Measurements from ENCODE around the gene AMDHD2.
A peak's percentile ranks its signal among the peaks of the same experiment; 100 is the strongest.
"Not testable (repeated sequence)": the region's sequence is repeated elsewhere in the genome, so short reads cannot be mapped to it uniquely, and the experiment has no call there.

The AMDHD2 gene, protein sequence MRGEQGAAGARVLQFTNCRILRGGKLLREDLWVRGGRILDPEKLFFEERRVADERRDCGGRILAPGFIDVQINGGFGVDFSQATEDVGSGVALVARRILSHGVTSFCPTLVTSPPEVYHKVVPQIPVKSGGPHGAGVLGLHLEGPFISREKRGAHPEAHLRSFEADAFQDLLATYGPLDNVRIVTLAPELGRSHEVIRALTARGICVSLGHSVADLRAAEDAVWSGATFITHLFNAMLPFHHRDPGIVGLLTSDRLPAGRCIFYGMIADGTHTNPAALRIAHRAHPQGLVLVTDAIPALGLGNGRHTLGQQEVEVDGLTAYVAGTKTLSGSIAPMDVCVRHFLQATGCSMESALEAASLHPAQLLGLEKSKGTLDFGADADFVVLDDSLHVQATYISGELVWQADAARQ

GRCh38 chr16:2520097-2520783 lies at the start of gene AMDHD2:
AMDHD2 (plus strand) TSS chr16:2520371; CDS start chr16:2520459, 88 bp downstream.
- peak; percentile 26 for DNase-seq

- DNase-seq: no peak
Measured at GRCh38 chr16:2470603-2471015, 49.6 kb upstream of the AMDHD2 start.

GRCh38 chr16:2471016-2471652 lies 49.0 kb upstream of the AMDHD2 start, which contains the start of gene NTN3:
NTN3 (plus strand) TSS chr16:2471297; CDS start chr16:2471702, 405 bp downstream.
- peak; percentile 49 for DNase-seq

GRCh38 chr16:2471653-2472487 lies 48.3 kb upstream of the AMDHD2 start:
- DNase-seq: no peak

DNA sequence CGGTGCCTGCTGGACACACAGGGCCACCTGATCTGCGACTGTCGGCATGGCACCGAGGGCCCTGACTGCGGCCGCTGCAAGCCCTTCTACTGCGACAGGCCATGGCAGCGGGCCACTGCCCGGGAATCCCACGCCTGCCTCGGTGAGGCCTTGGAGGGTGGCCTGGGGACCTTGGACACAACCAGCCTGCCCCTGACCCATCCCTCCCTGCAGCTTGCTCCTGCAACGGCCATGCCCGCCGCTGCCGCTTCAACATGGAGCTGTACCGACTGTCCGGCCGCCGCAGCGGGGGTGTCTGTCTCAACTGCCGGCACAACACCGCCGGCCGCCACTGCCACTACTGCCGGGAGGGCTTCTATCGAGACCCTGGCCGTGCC lies 47.7 kb upstream of the AMDHD2 start:
- DNase-seq: no peak

DNA sequence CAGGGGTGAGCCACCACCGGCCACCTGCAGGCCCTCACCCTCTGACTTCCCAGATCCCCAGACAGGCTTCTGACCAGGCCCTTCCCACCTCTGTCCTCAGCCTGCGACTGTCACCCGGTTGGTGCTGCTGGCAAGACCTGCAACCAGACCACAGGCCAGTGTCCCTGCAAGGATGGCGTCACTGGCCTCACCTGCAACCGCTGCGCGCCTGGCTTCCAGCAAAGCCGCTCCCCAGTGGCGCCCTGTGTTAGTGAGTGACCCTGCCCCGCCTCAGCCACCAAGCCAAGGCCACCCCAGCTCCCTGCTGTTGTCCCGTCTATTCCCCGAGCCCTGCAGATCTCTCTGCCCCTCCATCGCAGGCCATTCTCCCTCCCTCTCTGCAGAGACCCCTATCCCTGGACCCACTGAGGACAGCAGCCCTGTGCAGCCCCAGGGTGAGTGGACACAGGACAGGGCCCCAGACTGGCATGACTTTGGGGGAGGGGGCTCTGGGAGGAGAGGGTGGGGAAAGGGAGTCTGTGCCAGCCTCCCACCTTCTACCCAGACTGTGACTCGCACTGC lies 47.2 kb upstream of the AMDHD2 start:
- DNase-seq: no peak

- no peak for DNase-seq
Measured at GRCh38 chr16:2473446-2473926, 46.7 kb upstream of the AMDHD2 start.

DNA sequence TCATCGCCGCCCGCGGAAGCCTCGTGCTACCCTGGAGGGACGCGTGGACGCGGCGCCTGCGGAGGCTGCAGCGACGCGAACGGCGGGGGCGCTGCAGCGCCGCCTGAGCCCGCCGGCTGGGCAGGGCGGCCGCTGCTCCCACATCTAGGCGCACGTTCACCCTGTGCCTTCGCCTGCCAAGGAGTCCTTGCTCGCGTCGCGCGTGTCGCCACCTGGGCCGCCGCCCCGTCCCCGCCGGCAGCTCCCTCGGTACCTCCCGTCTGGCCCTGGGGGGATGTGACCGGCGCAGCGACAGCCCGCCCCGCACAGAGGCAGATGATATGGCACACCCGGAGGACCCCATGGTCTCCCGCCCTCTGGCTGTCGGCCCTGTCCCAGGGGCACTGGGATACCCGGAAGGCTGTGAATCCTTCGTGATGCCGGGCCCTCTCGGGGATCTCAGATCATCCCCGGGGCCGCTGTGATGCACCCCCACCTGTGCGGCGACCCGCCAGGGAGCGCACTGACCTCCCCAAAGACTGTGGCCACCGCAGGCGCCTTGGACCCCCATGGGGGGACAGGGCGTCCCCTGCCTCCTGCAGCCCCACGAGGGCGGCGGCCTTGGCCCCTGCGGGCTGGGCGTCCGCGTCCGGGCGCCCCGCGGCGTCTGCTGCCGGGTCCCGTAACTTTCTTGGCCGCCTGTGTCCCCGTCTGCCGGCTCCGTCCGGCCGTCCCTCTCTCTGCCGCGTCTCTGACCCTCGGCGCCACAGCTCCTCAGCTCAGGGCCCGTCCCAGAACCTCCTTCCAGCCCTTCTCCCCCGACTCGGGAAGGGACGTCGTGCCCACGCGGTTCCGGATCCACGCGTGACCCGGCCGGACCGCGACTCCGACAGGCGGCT lies 45.9 kb upstream of the AMDHD2 start:
- DNase-seq: no peak

DNA sequence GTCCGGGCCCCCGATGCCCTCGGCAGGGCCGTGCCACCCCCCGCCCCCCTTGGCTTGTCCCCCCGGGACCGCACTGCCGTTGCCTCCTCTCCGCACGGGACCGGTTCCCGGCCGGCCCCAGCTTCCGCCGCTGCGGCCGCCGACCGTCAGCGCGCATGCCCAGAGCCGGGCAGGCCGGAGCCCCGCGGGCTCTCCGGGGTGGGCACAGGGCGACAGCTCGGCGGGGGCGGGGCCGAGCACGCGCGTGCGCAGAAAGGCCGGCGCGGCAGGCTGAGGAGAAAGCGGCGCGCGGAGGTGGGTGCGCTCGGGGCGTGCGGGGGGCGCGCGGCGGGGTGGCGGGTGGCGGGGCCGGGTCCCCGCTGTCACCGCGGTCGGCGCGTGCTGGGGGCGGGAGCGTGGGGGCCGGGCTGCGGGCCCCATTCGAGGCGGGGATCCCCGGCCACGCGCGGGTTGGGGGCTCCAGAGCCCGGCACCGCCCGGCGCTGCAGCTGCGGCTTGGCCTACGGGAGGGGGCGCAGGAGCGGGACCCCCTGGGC lies 45.2 kb upstream of the AMDHD2 start, which contains the start of gene TBC1D24:
Gene TBC1D24 (plus strand): TSS at position 251 of the 536 bp plus-strand sequence. CDS start 21,022 bp downstream, outside the sequence.
- DNase-seq: no peak

GRCh38 chr16:2475413-2476344 lies 44.5 kb upstream of the AMDHD2 start:
- DNase-seq: no peak

DNA sequence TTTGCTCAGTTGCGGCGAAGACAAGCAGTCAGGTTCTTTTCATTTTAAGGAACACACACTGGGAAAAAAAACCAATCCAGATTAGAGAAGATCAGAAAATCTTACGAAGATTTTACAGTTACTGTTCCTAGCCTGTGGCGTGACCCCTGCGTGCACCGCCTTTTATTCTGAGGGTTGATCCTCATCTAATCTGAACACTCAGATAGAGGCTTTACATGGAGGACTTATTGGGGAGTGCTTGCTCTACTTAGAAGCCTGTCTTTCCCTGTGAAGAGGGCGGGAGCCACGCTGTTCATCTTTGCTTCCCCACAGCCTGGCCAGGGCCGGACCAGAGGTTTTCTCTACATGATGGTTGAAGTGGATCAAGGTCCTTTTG lies 43.8 kb upstream of the AMDHD2 start:
- DNase-seq: no peak

- DNase-seq: no peak
Measured at GRCh38 chr16:2476741-2477140, 43.4 kb upstream of the AMDHD2 start.

GRCh38 chr16:2477327-2477726 lies 42.8 kb upstream of the AMDHD2 start:
- no peak for DNase-seq

- DNase-seq: no peak
Measured at GRCh38 chr16:2478279-2478678, 41.9 kb upstream of the AMDHD2 start.

DNA sequence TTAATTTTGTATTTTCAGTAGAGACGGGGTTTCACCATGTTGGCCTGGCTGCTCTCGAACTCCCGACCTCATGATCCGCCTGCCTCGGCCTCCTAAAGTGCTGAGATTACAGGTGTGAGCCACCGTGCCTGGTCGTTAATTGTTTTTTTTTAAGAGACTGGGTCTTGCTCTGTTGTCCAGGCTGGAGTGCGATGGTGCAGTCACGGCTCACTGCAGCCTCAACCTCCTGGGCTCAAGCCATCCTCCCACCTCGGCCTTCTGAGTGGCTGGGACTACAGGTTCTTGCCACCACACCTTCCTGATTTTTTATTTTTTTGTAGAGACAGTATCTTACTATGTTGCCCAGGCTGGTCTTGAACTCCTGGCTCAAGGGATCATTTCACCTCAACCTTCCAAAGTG lies 40.2 kb upstream of the AMDHD2 start:
- DNase-seq: not testable (repeated sequence)

DNA sequence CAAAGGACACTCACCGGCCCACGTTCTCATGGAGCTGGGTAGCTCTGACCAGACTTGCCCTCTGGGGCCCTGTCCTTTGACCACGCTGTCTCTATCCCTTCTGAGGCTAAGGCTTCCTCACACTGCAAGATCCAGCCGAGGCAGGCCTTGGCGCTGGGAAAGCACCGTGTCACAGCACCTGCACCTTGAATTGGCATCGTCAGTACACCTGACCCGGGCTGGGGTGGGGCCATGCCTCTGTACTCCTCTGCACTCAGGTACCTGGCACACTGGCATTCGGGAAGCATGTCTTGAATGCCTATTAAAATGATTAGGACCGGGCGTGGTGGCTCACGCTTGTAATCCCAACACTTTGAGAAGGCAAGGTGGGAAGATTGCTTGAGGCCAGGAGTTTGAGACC lies 39.2 kb upstream of the AMDHD2 start:
- DNase-seq: no peak

- no peak for DNase-seq
Measured at GRCh38 chr16:2481676-2482075, 38.5 kb upstream of the AMDHD2 start.

DNA sequence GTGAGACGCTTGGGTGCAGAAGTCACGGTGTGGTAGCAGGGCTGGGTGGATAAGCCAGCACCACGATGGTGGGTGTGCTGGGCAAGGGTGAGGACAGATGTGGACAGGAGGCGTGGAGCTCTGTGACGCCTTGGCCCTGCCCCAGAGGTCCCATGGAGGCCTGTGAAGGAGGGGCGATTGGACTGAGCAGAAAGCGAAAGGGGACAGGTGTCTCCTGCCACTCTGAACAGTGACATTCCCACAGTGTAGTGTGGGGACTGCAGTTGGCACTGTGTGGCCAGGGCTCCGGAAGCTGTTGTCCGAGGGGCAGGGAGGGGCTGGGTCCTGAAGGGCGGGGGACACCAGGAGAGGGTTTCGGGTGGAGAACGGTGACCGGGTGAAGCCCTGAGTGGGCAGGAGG lies 37.9 kb upstream of the AMDHD2 start:
- DNase-seq: no peak

GRCh38 chr16:2482708-2483534 lies 37.2 kb upstream of the AMDHD2 start:
- no peak for DNase-seq

Measured in NCI-H526 treated with DMSO at 0.1 percent for 48 hours (cell line).